HL-60 (cell line): Measurements from ENCODE around the gene MLN.

Source experiments
- DNase-seq, 2 experiments: peaks; one replicate each; pipeline ENCODE4 v3.0.0-alpha.2; 2010 to 2020; ENCODE audit warnings: low read depth in 1 of 2, low spot score in 1 of 2
- H3K27ac ChIP-seq: fragments of 250-450 bp; sonication (Bioruptor Pico); replicated peaks from 2 replicates; pipeline ENCODE4 v1.5.1; 2020; ENCODE audit warnings: mild to moderate bottlenecking, moderate library complexity
- H3K27me3 ChIP-seq: fragments of 250-450 bp; sonication (Bioruptor Pico); 2 replicates; pipeline ENCODE4 v1.5.1; 2021; ENCODE audit warnings: mild to moderate bottlenecking, moderate library complexity; ENCODE audit not compliant: insufficient read depth, poor library complexity, severe bottlenecking
- H3K4me3 ChIP-seq: replicated peaks from 2 replicates; pipeline ENCODE4 v1.5.1; 2011; ENCODE audit warnings: mild to moderate bottlenecking, control low read depth, low read length; ENCODE audit not compliant: insufficient read depth
- CTCF ChIP-seq: IDR thresholded peaks from one replicate; pipeline ENCODE4 v1.5.1; 2011; ENCODE audit warnings: low read length, control low read depth, inconsistent platforms; ENCODE audit not compliant: insufficient read depth
- GABPA ChIP-seq: IDR thresholded peaks from 2 replicates; pipeline ENCODE4 v1.6.1; 2012; ENCODE audit warnings: low read depth
- POLR2AphosphoS5 ChIP-seq: IDR thresholded peaks from 2 replicates; pipeline ENCODE4 v1.6.1; 2012; ENCODE audit warnings: low read depth
- REST ChIP-seq: IDR thresholded peaks from 2 replicates; pipeline ENCODE4 v1.6.1; 2012; ENCODE audit warnings: low read depth; ENCODE audit not compliant: insufficient replicate concordance
- SPI1 ChIP-seq: IDR thresholded peaks from 2 replicates; pipeline ENCODE4 v1.6.1; 2012; ENCODE audit warnings: low read depth, mild to moderate bottlenecking, borderline replicate concordance

The MLN gene

DNA sequence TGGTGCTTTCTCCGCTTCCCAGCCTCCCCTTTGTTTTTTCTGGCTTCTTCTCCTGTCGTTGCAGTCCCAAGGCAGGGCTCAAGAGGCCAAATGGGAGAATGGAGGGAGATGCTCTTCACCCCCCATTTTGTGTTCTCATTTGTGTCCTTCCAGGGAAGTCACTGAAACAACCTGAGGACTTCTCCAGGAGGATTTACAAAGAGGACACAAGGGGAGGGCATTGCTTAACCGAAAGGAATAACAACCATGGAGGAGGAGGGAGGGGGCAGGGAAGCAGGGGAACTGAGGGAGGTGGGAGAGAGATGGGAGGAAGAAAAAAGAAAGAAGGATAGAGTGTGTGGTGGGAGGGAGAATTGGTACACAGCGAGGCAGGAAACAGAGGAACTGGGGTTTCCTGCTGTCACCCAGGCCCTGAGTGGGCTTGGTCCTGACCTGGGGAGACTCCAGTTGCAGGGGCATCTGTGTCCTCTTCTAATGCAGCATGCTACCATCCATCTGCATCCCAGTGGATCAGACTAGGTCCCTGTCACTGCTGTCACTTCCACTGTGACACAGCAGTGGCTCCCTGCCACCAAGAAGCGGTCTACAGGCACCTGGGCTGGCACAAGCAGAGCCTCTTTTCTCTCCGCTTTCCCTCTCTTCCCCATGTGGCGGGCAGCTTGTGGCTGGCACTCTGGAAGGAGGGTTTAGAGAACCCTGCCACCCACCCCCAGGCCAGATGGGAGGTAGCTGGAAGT lies 17.1 kb upstream of the MLN start:
- Histone ChIP-seq H3K27me3 (peaks cover 8% of the 10 kb centered on the region), H3K27ac (no peak overlapping the region), H3K4me3 (no peak overlapping the region)
- no peak for DNase-seq
- TF ChIP-seq CTCF: no peak

DNA sequence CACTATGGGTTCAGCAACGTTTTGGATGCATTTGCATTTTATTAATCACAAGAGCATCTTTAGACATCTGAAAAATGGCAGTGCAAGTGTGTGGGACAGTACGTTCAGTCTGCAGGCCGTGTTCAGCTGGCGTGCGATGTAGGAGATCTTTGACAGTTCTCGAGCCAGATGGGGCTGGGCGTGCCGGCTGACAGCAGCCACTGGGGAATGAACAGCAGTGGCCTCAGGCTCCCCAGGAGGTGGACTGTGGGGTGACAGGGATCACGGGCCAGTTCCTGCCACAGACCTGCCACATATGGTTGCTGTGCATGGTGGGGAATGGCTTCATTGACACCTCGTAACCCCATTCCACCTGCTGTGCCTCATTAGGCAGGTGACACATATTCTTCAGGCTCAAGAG lies 16.4 kb upstream of the MLN start:
- no peak for DNase-seq
- H3K27me3 ChIP-seq: peaks cover 8% of the 10 kb centered on the region
- no peak overlapping the region for H3K27ac ChIP-seq
- no peak overlapping the region for H3K4me3 ChIP-seq
- TF ChIP-seq POLR2AphosphoS5: no peak

GRCh38 chr6:33819021-33819420 lies 15.2 kb upstream of the MLN start:
- no peak for DNase-seq
- H3K4me3 ChIP-seq: no peak overlapping the region
- TF ChIP-seq GABPA (no peak), REST (no peak), SPI1 (no peak), POLR2AphosphoS5 (no peak), CTCF (no peak)
- peaks cover 8% of the 10 kb centered on the region for H3K27me3 ChIP-seq
- no peak overlapping the region for H3K27ac ChIP-seq

GRCh38 chr6:33818293-33818692 lies 14.5 kb upstream of the MLN start:
- no peak overlapping the region for H3K4me3 ChIP-seq
- H3K27ac ChIP-seq: no peak overlapping the region
- DNase-seq: no peak
- TF ChIP-seq SPI1 (no peak), POLR2AphosphoS5 (no peak), GABPA (no peak), REST (no peak), CTCF (no peak)
- peaks cover 8% of the 10 kb centered on the region for H3K27me3 ChIP-seq
